ENCODE data around the gene S100A2.

The S100A2 gene

DNA sequence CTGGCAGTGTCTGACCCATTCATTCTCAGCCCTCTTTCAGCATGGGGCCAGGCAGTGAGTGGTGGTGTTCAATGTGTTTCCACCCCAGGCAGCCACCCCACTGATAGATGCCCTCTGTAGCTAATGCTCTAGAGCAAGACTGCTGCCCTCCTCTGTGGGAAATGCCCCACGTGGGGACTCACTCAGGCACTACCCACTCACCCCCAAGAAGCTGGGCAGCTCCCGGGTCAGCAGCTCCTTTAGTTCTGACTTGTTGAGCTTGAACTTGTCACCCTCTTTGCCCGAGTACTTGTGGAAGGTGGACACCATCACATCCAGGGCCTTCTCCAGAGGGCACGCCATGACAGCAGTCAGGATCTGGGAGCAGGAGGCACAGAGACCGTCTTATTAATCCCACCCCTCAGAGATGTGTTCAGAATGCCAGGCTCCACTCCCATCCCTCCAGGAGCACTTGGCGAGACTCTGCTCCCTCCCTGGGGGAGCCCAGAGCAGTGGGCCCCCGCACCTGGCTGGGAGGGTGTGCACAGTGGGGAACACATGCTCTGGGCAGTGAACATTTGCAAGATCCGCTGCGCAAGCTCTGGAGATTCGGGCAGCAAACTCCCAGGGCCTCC, 21.1 kb downstream of the S100A2 start:
- Histone ChIP-seq H3K36me3 (ENCODE audit: control insufficient read depth, insufficient read depth, low read length) (peaks cover 10% of the 10 kb centered on the region), H3K4me1 (ENCODE audit: control insufficient read depth, insufficient read depth, low read length, poor library complexity, severe bottlenecking) (peaks cover 84% of the 10 kb centered on the region), H3K4me3 (ENCODE audit: extremely low read depth, insufficient read depth, low read length, poor library complexity, severe bottlenecking) (peak overlapping the region; percentile 20), H3K9me3 (ENCODE audit: control insufficient read depth, low read length) (no peaks in the 10 kb centered on the region), H3K27ac (ENCODE audit: low read depth, low read length, severe bottlenecking) (peak overlapping the region; percentile 79)
- 62 to 78% methylated on average over 5 to 8 of the region's 10 CpGs for WGBS, 2 experiments (ENCODE audit: insufficient coverage in 2 of 2)

DNA sequence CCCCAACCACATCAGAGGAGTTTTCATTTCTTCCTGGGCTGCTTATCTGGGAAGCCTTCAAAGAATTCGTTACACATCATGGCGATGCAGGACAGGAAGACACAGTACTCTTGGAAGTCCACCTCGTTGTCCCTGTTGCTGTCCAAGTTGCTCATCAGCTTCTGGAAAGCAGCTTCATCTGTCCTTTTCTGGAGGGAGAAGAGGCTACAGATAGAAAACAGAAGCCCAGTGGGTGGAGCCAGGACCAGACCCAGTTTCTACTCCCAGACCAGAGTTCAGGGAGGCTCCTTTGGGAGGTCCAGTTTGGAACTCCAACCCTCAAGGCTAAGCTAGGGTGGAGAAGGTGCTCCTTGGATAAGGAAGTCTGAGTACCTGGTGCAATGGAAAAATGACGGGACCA, 21.9 kb downstream of the S100A2 start:
- Histone ChIP-seq H3K4me3 (ENCODE audit: extremely low read depth, insufficient read depth, low read length, poor library complexity, severe bottlenecking) (no peak overlapping the region), H3K36me3 (ENCODE audit: control insufficient read depth, insufficient read depth, low read length) (peaks cover 10% of the 10 kb centered on the region), H3K9me3 (ENCODE audit: control insufficient read depth, low read length) (no peaks in the 10 kb centered on the region), H3K4me1 (ENCODE audit: control insufficient read depth, insufficient read depth, low read length, poor library complexity, severe bottlenecking) (peaks cover 76% of the 10 kb centered on the region), H3K27ac (ENCODE audit: low read depth, low read length, severe bottlenecking) (no peak overlapping the region)
- 94 to 96% methylated on average over 3 of the region's 4 CpGs for WGBS, 2 experiments (ENCODE audit: insufficient coverage in 2 of 2)

DNA sequence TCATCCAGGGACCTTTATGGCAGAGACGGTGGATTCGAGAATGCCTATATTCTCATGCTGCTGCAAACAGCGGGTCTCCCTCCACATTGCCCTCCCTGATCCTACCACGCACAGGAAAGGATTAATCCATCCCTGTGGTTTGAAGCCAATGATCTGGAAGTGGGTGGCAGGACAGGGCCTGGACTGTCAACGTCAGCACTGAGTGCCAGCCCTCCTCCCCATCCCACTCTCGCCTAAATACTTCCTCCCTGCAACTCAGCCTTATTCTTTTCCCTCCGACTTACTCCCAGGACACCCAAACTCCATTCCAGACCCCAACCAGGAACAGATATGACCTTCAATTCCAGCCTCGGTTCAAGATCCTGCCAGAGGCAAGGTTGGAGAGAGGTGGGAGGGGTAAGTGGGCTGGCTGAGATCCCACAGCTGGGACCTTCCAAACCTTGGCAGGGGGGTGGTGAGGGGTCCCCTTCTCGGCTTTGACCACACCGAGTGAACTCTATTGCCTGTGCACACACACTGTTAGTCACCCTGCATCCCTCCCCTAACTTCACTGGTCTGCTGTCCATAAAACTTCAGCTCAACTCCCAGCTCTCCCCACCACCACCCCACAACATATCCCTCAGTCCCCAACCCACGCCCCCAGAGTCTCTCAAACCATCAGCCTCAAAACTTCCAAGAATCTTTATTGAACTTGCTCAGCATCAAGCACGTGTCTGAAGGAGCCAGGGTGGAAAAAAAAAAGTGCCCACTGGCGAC, 22.5 kb downstream of the S100A2 start:
- peaks cover 10% of the 10 kb centered on the region for H3K36me3 ChIP-seq (ENCODE audit: control insufficient read depth, insufficient read depth, low read length)
- no peak overlapping the region for H3K27ac ChIP-seq (ENCODE audit: low read depth, low read length, severe bottlenecking)
- WGBS, 2 experiments (ENCODE audit: insufficient coverage in 2 of 2), result 95 to 96% methylated on average over 7 to 11 of the region's 13 CpGs
- H3K4me1 ChIP-seq (ENCODE audit: control insufficient read depth, insufficient read depth, low read length, poor library complexity, severe bottlenecking), result peaks cover 73% of the 10 kb centered on the region
- H3K9me3 ChIP-seq (ENCODE audit: control insufficient read depth, low read length), result no peaks in the 10 kb centered on the region
- no peak overlapping the region for H3K4me3 ChIP-seq (ENCODE audit: extremely low read depth, insufficient read depth, low read length, poor library complexity, severe bottlenecking)

DNA sequence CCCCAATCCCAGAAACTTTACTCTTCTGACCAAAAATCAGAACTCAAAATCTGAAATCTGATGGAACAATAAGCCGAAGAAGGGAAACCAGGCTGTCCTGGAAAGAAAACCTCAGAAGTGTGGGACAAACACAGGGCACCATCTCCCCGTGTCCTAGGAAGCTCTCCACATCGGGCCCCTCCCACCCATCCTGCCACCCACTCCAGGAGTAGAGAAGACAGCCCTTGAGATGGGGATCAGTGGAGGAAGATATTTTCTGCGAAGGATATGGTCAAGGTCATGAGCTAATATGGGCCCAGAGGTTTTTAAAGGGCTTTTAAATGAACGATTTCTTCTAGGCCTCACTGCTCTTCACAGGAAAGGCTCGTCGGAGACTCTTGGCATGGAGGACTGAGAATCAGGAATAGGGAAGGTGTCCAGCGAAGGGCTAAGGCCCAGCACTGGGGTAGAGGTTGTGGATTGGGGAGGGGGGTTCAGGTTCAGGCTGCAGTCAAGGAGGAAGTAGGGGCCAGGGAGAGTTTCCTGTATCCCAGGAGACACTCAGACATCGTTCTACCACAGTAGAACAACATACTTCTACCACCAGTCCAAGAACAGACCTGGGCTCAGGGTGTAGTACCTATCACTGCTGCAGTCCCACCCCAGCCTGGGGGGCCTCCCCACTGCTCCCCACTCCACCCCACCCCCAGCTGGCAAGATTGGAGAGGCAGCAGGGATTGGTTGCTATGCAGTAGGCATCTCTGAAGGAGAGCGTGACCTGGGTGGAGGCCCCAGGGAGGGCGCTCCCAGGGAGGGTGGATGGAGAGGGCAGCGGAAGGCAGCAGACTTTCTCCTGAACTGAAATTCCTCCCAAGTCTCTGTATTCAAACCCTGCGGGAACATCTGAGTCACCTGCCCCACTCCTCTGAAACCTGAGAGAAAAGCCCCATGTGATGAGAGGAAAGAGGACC, 23.7 kb downstream of the S100A2 start:
- Histone ChIP-seq H3K27ac (ENCODE audit: low read depth, low read length, severe bottlenecking) (no peak overlapping the region), H3K4me1 (ENCODE audit: control insufficient read depth, insufficient read depth, low read length, poor library complexity, severe bottlenecking) (peaks cover 64% of the 10 kb centered on the region), H3K36me3 (ENCODE audit: control insufficient read depth, insufficient read depth, low read length) (peaks cover 10% of the 10 kb centered on the region), H3K4me3 (ENCODE audit: extremely low read depth, insufficient read depth, low read length, poor library complexity, severe bottlenecking) (no peak overlapping the region), H3K9me3 (ENCODE audit: control insufficient read depth, low read length) (no peaks in the 10 kb centered on the region)
- 88 to 90% methylated on average over 4 to 5 of the region's 13 CpGs for WGBS, 2 experiments (ENCODE audit: insufficient coverage in 2 of 2)

DNA sequence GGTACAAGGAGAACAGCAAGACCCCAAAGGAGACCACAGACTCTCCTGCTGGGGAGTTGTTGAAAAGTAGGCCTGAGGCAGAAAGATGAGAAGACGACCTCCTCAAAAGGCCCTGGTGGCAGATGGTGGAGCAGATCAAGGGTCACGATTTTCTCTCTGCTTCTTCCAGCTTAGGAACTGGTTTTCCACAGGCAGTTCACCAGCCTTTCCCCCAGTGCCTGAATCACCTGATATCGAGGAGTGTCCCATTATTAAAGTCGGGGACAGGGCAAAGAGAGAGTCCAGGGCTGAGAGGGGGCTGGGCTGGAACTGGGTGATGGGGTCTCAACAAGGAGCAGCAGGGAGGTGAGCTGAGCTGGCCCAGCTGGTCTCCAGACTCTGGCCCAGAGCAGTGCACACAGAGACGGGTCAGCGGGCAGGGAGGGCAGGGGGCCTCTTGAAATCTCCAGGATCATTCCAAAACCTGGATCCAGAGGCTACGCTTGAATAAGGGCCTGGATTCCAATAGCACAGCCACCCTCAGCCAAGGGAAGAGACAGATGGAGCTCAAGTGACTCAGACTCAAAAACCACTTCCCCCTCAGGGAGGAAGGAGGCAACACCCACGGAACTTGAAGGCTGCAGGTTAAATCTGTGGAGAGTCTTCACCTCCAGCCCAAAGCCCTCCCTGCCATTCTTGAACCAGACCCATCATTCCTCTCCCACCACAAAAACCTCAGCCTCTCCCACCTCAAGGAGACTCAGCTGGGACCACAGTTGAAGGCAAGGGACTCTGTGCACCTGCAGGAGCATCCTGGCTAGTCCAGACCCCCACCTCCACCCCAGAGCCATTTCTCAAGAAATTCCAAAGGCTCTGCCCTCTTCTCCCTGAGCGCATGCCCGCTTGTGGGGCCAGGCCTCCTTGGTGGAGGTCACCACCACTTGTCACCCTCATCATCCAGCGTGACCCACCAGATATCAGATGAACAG, 25.0 kb downstream of the S100A2 start, which contains the start of gene S100A5:
TSS of gene S100A5 (minus strand) at position 541 of the 968 bp plus-strand sequence. CDS start 743 bp downstream, outside the sequence.
- peaks cover 10% of the 10 kb centered on the region for H3K36me3 ChIP-seq (ENCODE audit: control insufficient read depth, insufficient read depth, low read length)
- H3K4me1 ChIP-seq (ENCODE audit: control insufficient read depth, insufficient read depth, low read length, poor library complexity, severe bottlenecking), result peaks cover 52% of the 10 kb centered on the region
- 87 to 96% methylated on average over 7 to 9 of the region's 11 CpGs for WGBS, 2 experiments (ENCODE audit: insufficient coverage in 2 of 2)
- no peaks in the 10 kb centered on the region for H3K9me3 ChIP-seq (ENCODE audit: control insufficient read depth, low read length)
- no peak within 1 kb of the TSS for H3K4me3 ChIP-seq (ENCODE audit: extremely low read depth, insufficient read depth, low read length, poor library complexity, severe bottlenecking)
- H3K27ac ChIP-seq (ENCODE audit: low read depth, low read length, severe bottlenecking), result no peak within 1 kb of the TSS

DNA sequence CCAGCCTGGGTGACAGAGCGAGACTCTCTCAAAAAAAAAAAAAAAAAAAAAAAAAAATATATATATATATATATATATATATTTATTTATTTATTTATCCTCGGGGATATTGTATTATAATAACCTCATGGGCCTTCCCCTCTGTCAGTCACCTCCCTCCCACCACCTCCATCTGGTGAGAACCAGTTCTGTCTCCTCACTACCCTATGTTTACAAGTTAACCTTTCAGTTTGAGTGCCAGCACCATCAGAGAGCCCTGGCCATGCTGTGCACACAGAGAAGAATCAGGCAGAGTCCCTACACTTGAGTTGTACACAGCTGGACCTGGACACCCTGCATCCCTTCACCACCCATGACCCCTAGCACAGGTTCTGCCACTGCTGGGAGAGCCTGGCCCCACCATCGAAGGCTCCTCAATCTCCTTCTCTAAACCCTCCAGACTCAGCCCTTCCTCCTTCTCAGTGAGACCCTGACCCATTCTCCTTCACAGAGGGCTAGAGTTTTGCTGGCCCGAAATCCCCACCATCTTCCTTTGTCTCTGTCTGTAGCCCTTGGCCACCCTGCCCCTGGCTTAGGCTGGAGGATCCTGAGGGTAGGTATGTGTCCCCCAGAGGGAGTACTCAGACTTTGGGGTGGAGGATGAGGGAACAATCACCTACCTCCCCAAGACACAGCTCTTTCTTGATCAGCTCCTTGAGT, 26.1 kb downstream of the S100A2 start:
- Histone ChIP-seq H3K9me3 (ENCODE audit: control insufficient read depth, low read length) (no peaks in the 10 kb centered on the region), H3K4me1 (ENCODE audit: control insufficient read depth, insufficient read depth, low read length, poor library complexity, severe bottlenecking) (peaks cover 44% of the 10 kb centered on the region), H3K36me3 (ENCODE audit: control insufficient read depth, insufficient read depth, low read length) (peaks cover 10% of the 10 kb centered on the region), H3K4me3 (ENCODE audit: extremely low read depth, insufficient read depth, low read length, poor library complexity, severe bottlenecking) (no peak overlapping the region), H3K27ac (ENCODE audit: low read depth, low read length, severe bottlenecking) (no peak overlapping the region)
- WGBS, 2 experiments (ENCODE audit: insufficient coverage in 2 of 2), result 90 to 100% methylated on average over 1 of the region's 4 CpGs

DNA sequence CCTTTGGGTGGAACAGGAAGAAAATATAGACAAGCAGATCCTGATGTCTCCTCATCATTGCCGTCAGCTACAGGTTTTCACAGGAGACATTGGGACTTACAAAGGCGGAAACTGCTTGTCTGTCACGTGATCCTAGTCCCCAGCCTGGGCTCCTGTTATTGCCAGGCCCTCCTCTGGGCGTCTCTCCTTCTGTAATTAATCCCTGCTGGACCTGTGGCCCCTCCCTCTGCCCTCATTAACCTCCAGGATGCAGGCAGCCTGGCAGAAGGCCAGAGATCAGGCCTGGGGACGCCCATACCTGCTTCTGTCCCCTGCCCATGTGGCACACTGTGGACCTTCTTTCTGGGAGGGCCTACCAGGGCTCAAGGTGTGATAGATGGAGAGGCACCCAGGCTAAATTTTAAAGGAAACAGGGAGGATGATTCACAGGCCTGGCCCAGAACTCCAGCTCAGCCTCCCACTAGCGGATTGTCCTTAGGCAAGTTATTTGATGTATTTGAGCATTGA, 27.3 kb downstream of the S100A2 start:
- WGBS, 2 experiments (ENCODE audit: insufficient coverage in 2 of 2), result 34 to 37% methylated on average over 4 to 5 of the region's 6 CpGs
- no peaks in the 10 kb centered on the region for H3K9me3 ChIP-seq (ENCODE audit: control insufficient read depth, low read length)
- peak overlapping the region; percentile 45 for H3K27ac ChIP-seq (ENCODE audit: low read depth, low read length, severe bottlenecking)
- peaks cover 40% of the 10 kb centered on the region for H3K4me1 ChIP-seq (ENCODE audit: control insufficient read depth, insufficient read depth, low read length, poor library complexity, severe bottlenecking)
- H3K36me3 ChIP-seq (ENCODE audit: control insufficient read depth, insufficient read depth, low read length), result peaks cover 6% of the 10 kb centered on the region
- H3K4me3 ChIP-seq (ENCODE audit: extremely low read depth, insufficient read depth, low read length, poor library complexity, severe bottlenecking), result no peak overlapping the region

DNA sequence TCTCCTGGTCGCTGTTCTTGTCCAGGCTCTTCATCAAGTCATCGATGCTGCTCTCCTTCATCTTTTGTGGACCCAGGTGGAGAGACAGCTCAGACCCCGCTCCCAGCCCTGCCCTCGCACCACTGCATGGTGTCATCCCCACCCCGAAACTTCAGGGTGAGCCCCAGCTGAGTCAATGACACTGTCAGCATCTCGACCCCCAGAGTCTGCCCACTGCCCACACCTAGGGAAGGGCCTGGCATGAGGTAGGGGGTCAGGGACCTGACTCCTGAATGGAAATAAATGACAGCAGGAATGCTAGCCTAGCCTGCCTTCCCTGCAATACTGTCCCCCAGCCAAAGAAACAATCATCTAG, 28.3 kb downstream of the S100A2 start:
- peaks cover 38% of the 10 kb centered on the region for H3K4me1 ChIP-seq (ENCODE audit: control insufficient read depth, insufficient read depth, low read length, poor library complexity, severe bottlenecking)
- H3K4me3 ChIP-seq (ENCODE audit: extremely low read depth, insufficient read depth, low read length, poor library complexity, severe bottlenecking), result no peak overlapping the region
- no peaks in the 10 kb centered on the region for H3K9me3 ChIP-seq (ENCODE audit: control insufficient read depth, low read length)
- 100% methylated on average over 4 to 5 of the region's 6 CpGs for WGBS, 2 experiments (ENCODE audit: insufficient coverage in 2 of 2)
- no peak overlapping the region for H3K27ac ChIP-seq (ENCODE audit: low read depth, low read length, severe bottlenecking)
- peaks cover 4% of the 10 kb centered on the region for H3K36me3 ChIP-seq (ENCODE audit: control insufficient read depth, insufficient read depth, low read length)

DNA sequence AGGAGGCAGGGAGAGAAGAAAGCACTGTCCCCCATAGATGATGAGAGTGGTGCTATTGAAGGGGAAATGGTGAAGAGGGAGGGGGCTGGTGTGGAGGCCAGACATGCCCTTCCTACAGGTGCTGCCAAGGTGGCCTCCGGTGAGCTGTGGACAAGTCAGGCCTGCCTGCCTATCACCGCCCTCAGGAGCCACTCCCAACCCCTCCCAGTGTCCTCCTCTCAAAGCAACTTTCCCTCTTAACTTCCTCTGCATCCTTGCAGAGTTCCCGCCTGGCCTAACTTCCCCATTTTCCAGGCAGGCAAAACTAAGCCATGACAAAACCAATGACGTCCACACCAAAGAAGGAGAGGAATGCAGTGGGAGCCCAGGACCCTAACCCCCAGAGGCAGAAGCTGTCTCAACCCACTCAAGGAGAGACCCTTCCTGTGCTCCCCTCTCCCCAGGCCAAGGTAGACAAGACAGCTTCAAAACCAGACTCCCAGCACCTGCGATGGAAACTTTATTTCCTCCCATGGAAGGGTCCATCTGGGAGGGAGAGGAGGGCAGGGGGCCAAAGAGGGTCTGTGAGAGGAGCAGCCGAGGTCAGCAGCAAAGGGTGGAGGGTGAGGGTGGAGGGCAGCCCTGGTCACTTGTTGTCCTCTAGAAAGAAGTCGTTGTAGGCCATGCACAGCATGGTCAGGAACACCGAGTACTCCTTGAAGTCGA, 28.8 kb downstream of the S100A2 start:
- Histone ChIP-seq H3K9me3 (ENCODE audit: control insufficient read depth, low read length) (no peaks in the 10 kb centered on the region), H3K36me3 (ENCODE audit: control insufficient read depth, insufficient read depth, low read length) (no peaks in the 10 kb centered on the region), H3K4me3 (ENCODE audit: extremely low read depth, insufficient read depth, low read length, poor library complexity, severe bottlenecking) (no peak overlapping the region), H3K27ac (ENCODE audit: low read depth, low read length, severe bottlenecking) (no peak overlapping the region), H3K4me1 (ENCODE audit: control insufficient read depth, insufficient read depth, low read length, poor library complexity, severe bottlenecking) (peaks cover 38% of the 10 kb centered on the region)
- 85 to 91% methylated on average over 7 to 8 of the region's 9 CpGs for WGBS, 2 experiments (ENCODE audit: insufficient coverage in 2 of 2)
